K562 (cell line): Measurements from ENCODE around the gene SLC30A4.
"Not testable (repeated sequence)": the region's sequence is repeated elsewhere in the genome, so short reads cannot be mapped to it uniquely, and the experiment has no call there.

ENCODE experiments used
- POLR2A ChIP-seq: fragments of 450-650 bp; conservative IDR thresholded peaks from 2 replicates; pipeline ENCODE4 v1.6.1; 2016
- SMAD3 ChIP-seq: fragments of 450-650 bp; formaldehyde crosslinking; conservative IDR thresholded peaks from 2 replicates; pipeline ENCODE4 v1.4.0; 2020; ENCODE audit warnings: mild to moderate bottlenecking
- TCF7 ChIP-seq: sonication (generic); IDR thresholded peaks from 2 replicates; pipeline ENCODE4 v1.6.1; 2016; ENCODE audit warnings: antibody characterized with exemption, borderline replicate concordance
- TF ChIP-seq, protein P1 (sequence below): fragments of 150-350 bp; IDR thresholded peaks from 2 replicates; pipeline ENCODE4 v1.6.1; 2014; ENCODE audit warnings: low read depth, mild to moderate bottlenecking, low read length, borderline replicate concordance

DNA sequence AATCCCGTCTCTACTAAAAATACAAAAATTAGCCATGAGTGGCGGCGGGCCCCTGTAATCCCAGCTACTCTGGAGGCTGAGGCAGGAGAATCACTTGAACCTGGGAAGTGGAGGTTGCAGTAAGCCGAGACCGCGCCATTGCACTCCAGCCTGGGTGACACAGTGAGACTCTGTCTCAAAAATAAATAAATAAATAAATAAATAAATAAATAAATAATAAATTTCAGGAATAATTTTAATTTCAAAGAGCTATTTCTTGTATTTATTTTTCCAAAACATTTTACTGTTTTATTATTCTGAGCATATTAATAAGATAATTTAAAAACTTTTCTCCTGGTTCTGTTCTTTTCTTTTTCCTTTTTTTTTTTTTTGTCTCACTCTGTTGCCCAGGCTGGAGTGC is 15.4 kb downstream of the SLC30A4 start:
- TF ChIP-seq, protein P1, sequence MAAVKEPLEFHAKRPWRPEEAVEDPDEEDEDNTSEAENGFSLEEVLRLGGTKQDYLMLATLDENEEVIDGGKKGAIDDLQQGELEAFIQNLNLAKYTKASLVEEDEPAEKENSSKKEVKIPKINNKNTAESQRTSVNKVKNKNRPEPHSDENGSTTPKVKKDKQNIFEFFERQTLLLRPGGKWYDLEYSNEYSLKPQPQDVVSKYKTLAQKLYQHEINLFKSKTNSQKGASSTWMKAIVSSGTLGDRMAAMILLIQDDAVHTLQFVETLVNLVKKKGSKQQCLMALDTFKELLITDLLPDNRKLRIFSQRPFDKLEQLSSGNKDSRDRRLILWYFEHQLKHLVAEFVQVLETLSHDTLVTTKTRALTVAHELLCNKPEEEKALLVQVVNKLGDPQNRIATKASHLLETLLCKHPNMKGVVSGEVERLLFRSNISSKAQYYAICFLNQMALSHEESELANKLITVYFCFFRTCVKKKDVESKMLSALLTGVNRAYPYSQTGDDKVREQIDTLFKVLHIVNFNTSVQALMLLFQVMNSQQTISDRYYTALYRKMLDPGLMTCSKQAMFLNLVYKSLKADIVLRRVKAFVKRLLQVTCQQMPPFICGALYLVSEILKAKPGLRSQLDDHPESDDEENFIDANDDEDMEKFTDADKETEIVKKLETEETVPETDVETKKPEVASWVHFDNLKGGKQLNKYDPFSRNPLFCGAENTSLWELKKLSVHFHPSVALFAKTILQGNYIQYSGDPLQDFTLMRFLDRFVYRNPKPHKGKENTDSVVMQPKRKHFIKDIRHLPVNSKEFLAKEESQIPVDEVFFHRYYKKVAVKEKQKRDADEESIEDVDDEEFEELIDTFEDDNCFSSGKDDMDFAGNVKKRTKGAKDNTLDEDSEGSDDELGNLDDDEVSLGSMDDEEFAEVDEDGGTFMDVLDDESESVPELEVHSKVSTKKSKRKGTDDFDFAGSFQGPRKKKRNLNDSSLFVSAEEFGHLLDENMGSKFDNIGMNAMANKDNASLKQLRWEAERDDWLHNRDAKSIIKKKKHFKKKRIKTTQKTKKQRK = not testable (repeated sequence)
- TF ChIP-seq SMAD3 (CRISPR knock-in tag); POLR2A; TCF7: not testable (repeated sequence)
